HepG2 (cell line): ENCODE results near the gene CLDND2. TPM values are rescaled to one million over a fixed set of nuclear protein-coding genes. Genes with fewer than 3 reads are reported as not detected.
A peak's percentile ranks its signal among the peaks of the same experiment; 100 is the strongest.

Source experiments
- KLF16 ChIP-seq, 2 experiments: sonication (generic) in 1 of 2; formaldehyde crosslinking in 1 of 2; IDR thresholded peaks; 2 replicates each; pipeline versions ENCODE4 v1.6.1 to v1.8.0; 2016 to 2023; ENCODE audit warnings: missing genetic modification reagents in 2 of 2, missing compliant biosample characterization in 1 of 2
- NR2F1 ChIP-seq, 2 experiments: fragments of 450-650 bp in 1 of 2; formaldehyde crosslinking in 1 of 2; IDR thresholded peaks; 2 replicates each; pipeline versions ENCODE4 v1.5.0 to v1.6.1; 2016 to 2020; ENCODE audit warnings: mild to moderate bottlenecking in 1 of 2, missing compliant biosample characterization in 1 of 2, missing genetic modification reagents in 1 of 2, moderate library complexity in 1 of 2
- SOX5 ChIP-seq: IDR thresholded peaks from 2 replicates; pipeline ENCODE4 v1.6.1; 2016; ENCODE audit warnings: borderline replicate concordance
- ZNF556 ChIP-seq: sonication (generic); formaldehyde crosslinking; IDR thresholded peaks from 2 replicates; pipeline ENCODE4 v1.4.0; 2020; ENCODE audit warnings: mild to moderate bottlenecking, missing genetic modification reagents, borderline replicate concordance
- ZNF800 ChIP-seq: sonication (generic); formaldehyde crosslinking; IDR thresholded peaks from 2 replicates; pipeline ENCODE4 v1.4.0; 2020; ENCODE audit warnings: missing genetic modification reagents
- polyA plus RNA-seq, 8 experiments: library from polyadenylated mRNA; depleted of rRNA in 3 of 8; stranded (reverse) in 7 of 8; unstranded in 1 of 8; fragments of >200 nt; fragmentation: Illumina TruSeq in 4 of 8; extraction: Trizol in 4 of 8; gene quantifications; 2 replicates each; pipeline versions ENCODE4 v1.2.1 to v1.2.3, GENCODE V29; 2011 to 2016; ENCODE audit warnings: low read depth in 4 of 8, missing spikeins in 1 of 8, mixed read lengths in 1 of 8; ENCODE audit not compliant: insufficient read depth in 1 of 8
- total RNA-seq, 5 experiments: library from RNA; depleted of rRNA; stranded (reverse); fragments of >200 nt; fragmentation: Illumina TruSeq; extraction: Trizol; gene quantifications; 2 replicates each; pipeline ENCODE4 v1.2.3, GENCODE V29; 2016; ENCODE audit warnings: low read depth in 1 of 5
- TF ChIP-seq, protein P1 (sequence below), 2 experiments: fragments of 450-650 bp in 1 of 2; sonication (generic) in 1 of 2; formaldehyde crosslinking in 1 of 2; IDR thresholded peaks; 2 replicates each; pipeline versions ENCODE4 v1.6.1 to v1.8.0; 2016 to 2022; ENCODE audit warnings: antibody characterized with exemption in 1 of 2, mild to moderate bottlenecking in 1 of 2, missing genetic modification reagents in 1 of 2
- TF ChIP-seq, protein P2 (sequence below): IDR thresholded peaks from 2 replicates; pipeline ENCODE4 v1.6.1; 2016; ENCODE audit warnings: low read depth, borderline replicate concordance
- TF ChIP-seq, protein P3 (sequence below), 2 experiments: sonication (generic) in 1 of 2; formaldehyde crosslinking in 1 of 2; IDR thresholded peaks; 2 replicates each; pipeline versions ENCODE4 v1.6.1 to v1.9.0; 2014 to 2022; ENCODE audit warnings: antibody characterized with exemption in 1 of 2, borderline replicate concordance in 1 of 2, inconsistent platforms in 1 of 2, low read depth in 1 of 2, missing genetic modification reagents in 1 of 2

CLDND2 gene
- total and polyA plus RNA-seq, 2 of the 13 experiments (the other 11 are each of a cell fraction or from before 2014, with no cell fraction given), result 0.84 to 1.8 TPM

- TF ChIP-seq, protein P1, sequence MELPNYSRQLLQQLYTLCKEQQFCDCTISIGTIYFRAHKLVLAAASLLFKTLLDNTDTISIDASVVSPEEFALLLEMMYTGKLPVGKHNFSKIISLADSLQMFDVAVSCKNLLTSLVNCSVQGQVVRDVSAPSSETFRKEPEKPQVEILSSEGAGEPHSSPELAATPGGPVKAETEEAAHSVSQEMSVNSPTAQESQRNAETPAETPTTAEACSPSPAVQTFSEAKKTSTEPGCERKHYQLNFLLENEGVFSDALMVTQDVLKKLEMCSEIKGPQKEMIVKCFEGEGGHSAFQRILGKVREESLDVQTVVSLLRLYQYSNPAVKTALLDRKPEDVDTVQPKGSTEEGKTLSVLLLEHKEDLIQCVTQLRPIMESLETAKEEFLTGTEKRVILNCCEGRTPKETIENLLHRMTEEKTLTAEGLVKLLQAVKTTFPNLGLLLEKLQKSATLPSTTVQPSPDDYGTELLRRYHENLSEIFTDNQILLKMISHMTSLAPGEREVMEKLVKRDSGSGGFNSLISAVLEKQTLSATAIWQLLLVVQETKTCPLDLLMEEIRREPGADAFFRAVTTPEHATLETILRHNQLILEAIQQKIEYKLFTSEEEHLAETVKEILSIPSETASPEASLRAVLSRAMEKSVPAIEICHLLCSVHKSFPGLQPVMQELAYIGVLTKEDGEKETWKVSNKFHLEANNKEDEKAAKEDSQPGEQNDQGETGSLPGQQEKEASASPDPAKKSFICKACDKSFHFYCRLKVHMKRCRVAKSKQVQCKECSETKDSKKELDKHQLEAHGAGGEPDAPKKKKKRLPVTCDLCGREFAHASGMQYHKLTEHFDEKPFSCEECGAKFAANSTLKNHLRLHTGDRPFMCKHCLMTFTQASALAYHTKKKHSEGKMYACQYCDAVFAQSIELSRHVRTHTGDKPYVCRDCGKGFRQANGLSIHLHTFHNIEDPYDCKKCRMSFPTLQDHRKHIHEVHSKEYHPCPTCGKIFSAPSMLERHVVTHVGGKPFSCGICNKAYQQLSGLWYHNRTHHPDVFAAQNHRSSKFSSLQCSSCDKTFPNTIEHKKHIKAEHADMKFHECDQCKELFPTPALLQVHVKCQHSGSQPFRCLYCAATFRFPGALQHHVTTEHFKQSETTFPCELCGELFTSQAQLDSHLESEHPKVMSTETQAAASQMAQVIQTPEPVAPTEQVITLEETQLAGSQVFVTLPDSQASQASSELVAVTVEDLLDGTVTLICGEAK (IDR thresholded peaks at IDR 0.05), result no peak
- TF ChIP-seq, protein P1 (CRISPR knock-in tag; IDR thresholded peaks at IDR 0.05), result 0 out of 2 replicates have a peak, but pooled peaks have one; percentile 46
- TF ChIP-seq NR2F1 (CRISPR knock-in tag; IDR thresholded peaks at IDR 0.05) (no peak), SOX5 (peak; percentile 58; the same call in 1 of the 2 replicates), KLF16 (CRISPR knock-in tag; IDR thresholded peaks at IDR 0.05) (peak in 1 of 2 experiments; percentile 53; a peak in 2 of 4 replicates), ZNF800 (CRISPR knock-in tag) (peak; percentile 21; the same call in 1 of the 2 replicates), ZNF556 (peak; percentile 72; the same call in 1 of the 2 replicates)
- TF ChIP-seq, protein P2, sequence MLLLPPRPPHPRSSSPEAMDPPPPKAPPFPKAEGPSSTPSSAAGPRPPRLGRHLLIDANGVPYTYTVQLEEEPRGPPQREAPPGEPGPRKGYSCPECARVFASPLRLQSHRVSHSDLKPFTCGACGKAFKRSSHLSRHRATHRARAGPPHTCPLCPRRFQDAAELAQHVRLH (CRISPR knock-in tag), result peak; percentile 63; the same call in 1 of the 2 replicates
- TF ChIP-seq, protein P3, sequence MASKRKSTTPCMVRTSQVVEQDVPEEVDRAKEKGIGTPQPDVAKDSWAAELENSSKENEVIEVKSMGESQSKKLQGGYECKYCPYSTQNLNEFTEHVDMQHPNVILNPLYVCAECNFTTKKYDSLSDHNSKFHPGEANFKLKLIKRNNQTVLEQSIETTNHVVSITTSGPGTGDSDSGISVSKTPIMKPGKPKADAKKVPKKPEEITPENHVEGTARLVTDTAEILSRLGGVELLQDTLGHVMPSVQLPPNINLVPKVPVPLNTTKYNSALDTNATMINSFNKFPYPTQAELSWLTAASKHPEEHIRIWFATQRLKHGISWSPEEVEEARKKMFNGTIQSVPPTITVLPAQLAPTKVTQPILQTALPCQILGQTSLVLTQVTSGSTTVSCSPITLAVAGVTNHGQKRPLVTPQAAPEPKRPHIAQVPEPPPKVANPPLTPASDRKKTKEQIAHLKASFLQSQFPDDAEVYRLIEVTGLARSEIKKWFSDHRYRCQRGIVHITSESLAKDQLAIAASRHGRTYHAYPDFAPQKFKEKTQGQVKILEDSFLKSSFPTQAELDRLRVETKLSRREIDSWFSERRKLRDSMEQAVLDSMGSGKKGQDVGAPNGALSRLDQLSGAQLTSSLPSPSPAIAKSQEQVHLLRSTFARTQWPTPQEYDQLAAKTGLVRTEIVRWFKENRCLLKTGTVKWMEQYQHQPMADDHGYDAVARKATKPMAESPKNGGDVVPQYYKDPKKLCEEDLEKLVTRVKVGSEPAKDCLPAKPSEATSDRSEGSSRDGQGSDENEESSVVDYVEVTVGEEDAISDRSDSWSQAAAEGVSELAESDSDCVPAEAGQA (IDR thresholded peaks at IDR 0.05; ENCODE audit: low read depth), result no peak
- TF ChIP-seq, protein P3 (CRISPR knock-in tag; IDR thresholded peaks at IDR 0.05; ENCODE audit: borderline replicate concordance), result no peak; the same call in 1 of the 2 replicates
These were observed 1.0 kb downstream of the CLDND2 start (continued) for GRCh38 chr19:51367565-51368365.
